Measurements from ENCODE around the gene WDSUB1.

Gene WDSUB1

DNA sequence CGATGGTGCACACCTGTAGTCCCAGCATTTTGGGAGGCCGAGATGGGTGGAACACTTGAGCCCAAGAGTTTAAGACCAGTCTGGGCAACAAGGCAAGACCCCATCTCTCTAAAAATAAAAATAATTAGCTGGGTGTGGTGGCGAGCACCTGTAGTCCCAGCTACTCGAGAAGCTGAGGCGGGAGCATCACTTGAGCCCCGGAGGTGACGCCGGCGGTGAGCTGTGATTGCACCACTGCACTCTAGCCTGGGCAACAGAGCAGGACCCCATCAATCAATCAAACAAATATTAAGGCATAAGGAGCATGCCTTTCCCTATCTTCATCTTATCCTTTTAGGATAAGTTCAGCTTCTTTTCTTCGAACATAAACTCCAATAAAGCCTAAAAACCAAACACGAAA lies 1.1 kb downstream of the WDSUB1 start:
- no peak for DNase-seq (ENCODE audit: low read depth in 2 of 2)
- no peak for TF ChIP-seq CTCF (IDR thresholded peaks at IDR 0.05; ENCODE audit: low read depth, low read length)
- peak overlapping the region; percentile 80 to 90 for H3K4me3 ChIP-seq (replicated peaks in 1 of 2; ENCODE audit: low read depth in 2 of 2, low read length in 2 of 2)

DNA sequence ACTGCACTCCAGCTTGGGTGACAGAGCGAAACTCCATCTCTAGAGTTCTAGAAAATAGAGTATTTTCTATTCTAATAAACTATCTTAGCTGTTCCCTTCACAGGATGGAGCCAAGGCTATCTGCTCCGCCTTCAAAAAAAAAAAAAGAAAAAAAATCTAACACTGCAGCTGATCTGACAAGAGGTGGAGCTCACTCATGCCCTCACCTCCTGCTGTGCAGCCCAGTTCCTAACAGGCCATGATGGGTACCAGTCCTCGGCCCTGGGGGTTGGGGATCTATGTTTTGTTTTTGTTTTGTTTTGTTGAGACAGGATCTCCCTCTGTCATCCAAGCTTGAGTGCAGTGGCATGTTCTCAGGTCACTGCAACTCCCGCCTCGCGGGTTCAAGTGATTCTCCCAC lies 3.0 kb downstream of the WDSUB1 start:
- H3K4me3 ChIP-seq (replicated peaks in 1 of 2; ENCODE audit: low read depth in 2 of 2, low read length in 2 of 2) = no peak overlapping the region
- no peak for DNase-seq (ENCODE audit: low read depth in 2 of 2)
- TF ChIP-seq CTCF (IDR thresholded peaks at IDR 0.05; ENCODE audit: low read depth, low read length) = no peak

- no peak for TF ChIP-seq CTCF (IDR thresholded peaks at IDR 0.05; ENCODE audit: low read depth, low read length)
- DNase-seq (ENCODE audit: low read depth in 2 of 2) = no peak
- H3K4me3 ChIP-seq (replicated peaks in 1 of 2; ENCODE audit: low read depth in 2 of 2, low read length in 2 of 2) = no peak overlapping the region
Measured at GRCh38 chr2:159281002-159281401, 5.5 kb downstream of the WDSUB1 start.

GRCh38 chr2:159279700-159280099 lies 6.8 kb downstream of the WDSUB1 start:
- H3K4me3 ChIP-seq (replicated peaks in 1 of 2; ENCODE audit: low read depth in 2 of 2, low read length in 2 of 2) = no peak overlapping the region
- DNase-seq (ENCODE audit: low read depth in 2 of 2) = no peak
- no peak for TF ChIP-seq CTCF (IDR thresholded peaks at IDR 0.05; ENCODE audit: low read depth, low read length)

DNA sequence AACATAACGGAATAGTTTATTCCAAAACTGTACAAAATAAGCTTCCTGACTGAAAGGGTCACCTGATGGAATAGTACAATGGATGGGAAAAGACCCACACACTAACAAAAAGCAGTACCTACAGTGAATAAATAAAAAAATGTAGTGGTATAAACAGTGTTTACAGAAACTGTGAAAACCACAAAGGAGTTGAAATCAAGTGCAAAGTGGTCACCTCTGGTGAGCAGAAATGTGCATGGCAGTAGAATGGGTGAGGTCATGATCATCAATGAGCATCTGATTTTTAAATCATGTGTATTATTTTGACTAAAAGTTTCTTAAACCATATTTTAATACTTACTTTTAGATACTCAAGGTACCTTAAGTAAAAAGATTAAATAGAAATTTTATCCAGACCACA lies 11.4 kb downstream of the WDSUB1 start:
- H3K4me3 ChIP-seq (replicated peaks in 1 of 2; ENCODE audit: low read depth in 2 of 2, low read length in 2 of 2) = no peak overlapping the region
- TF ChIP-seq CTCF (IDR thresholded peaks at IDR 0.05; ENCODE audit: low read depth, low read length) = no peak
- DNase-seq (ENCODE audit: low read depth in 2 of 2) = no peak

- no peak for TF ChIP-seq CTCF (IDR thresholded peaks at IDR 0.05; ENCODE audit: low read depth, low read length)
- DNase-seq (ENCODE audit: low read depth in 2 of 2) = no peak
- no peak overlapping the region for H3K4me3 ChIP-seq (replicated peaks in 1 of 2; ENCODE audit: low read depth in 2 of 2, low read length in 2 of 2)
Measured at GRCh38 chr2:159272156-159272555, 14.3 kb downstream of the WDSUB1 start.

GRCh38 chr2:159270744-159271379 lies 15.6 kb downstream of the WDSUB1 start:
- no peak for DNase-seq (ENCODE audit: low read depth in 2 of 2)
- TF ChIP-seq CTCF (IDR thresholded peaks at IDR 0.05; ENCODE audit: low read depth, low read length) = no peak
- H3K4me3 ChIP-seq (replicated peaks in 1 of 2; ENCODE audit: low read depth in 2 of 2, low read length in 2 of 2) = no peak overlapping the region
